Measurements from ENCODE around the gene LHFPL3. TPM values are rescaled to one million over a fixed set of nuclear protein-coding genes. Genes with fewer than 3 reads are reported as not detected.
"Not testable (repeated sequence)": the region's sequence is repeated elsewhere in the genome, so short reads cannot be mapped to it uniquely, and the experiment has no call there.

Gene LHFPL3
- polyA plus RNA-seq, 3 donors, result 0.02 TPM; not detected in 2

GRCh38 chr7:104643587-104644217, 315.3 kb downstream of the LHFPL3 start:
- 51 to 57% (median 56%) methylated on average over 5 of the region's 5 CpGs for WGBS, 3 donors
- no peak overlapping the region for H3K27ac ChIP-seq (ENCODE audit: low read depth, low read length)

- WGBS, 3 donors, result 49 to 60% (median 57%) methylated on average over 9 of the region's 9 CpGs
Measured at GRCh38 chr7:104650991-104651640, 322.7 kb downstream of the LHFPL3 start.

GRCh38 chr7:104652434-104652833, 324.0 kb downstream of the LHFPL3 start:
- 74 to 83% (median 75%) methylated on average over 4 of the region's 4 CpGs for WGBS, 3 donors
- no peak overlapping the region for H3K27ac ChIP-seq (ENCODE audit: low read depth, low read length)

More at GRCh38 chr7:104650991-104651640, 322.7 kb downstream of the LHFPL3 start:
- H3K27ac ChIP-seq (ENCODE audit: low read depth, low read length), result no peak overlapping the region

GRCh38 chr7:104652865-104653264, 324.5 kb downstream of the LHFPL3 start:
- H3K27ac ChIP-seq (ENCODE audit: low read depth, low read length), result no peak overlapping the region
- WGBS, 3 donors, result 16 to 41% (median 38%) methylated on average over 1 of the region's 1 CpG

- 63 to 69% (median 64%) methylated on average over 4 of the region's 4 CpGs for WGBS, 3 donors
- H3K27ac ChIP-seq (ENCODE audit: low read depth, low read length), result no peak overlapping the region
Measured at GRCh38 chr7:104653825-104654401, 325.5 kb downstream of the LHFPL3 start.

GRCh38 chr7:104655592-104655991, 327.2 kb downstream of the LHFPL3 start:
- 69 to 88% (median 74%) methylated on average over 3 of the region's 3 CpGs for WGBS, 3 donors
- no peak overlapping the region for H3K27ac ChIP-seq (ENCODE audit: low read depth, low read length)

- H3K27ac ChIP-seq (ENCODE audit: low read depth, low read length), result no peak overlapping the region
- WGBS, 3 donors, result 35 to 83% (median 39%) methylated on average over 1 of the region's 1 CpG
Measured at GRCh38 chr7:104656467-104656866, 328.1 kb downstream of the LHFPL3 start.

- H3K27ac ChIP-seq (ENCODE audit: low read depth, low read length), result no peak overlapping the region
- WGBS, 3 donors, result 96 to 100% (median 98%) methylated on average over 1 of the region's 1 CpG
Measured at GRCh38 chr7:104657134-104657533, 328.7 kb downstream of the LHFPL3 start.

GRCh38 chr7:104661575-104661974, 333.2 kb downstream of the LHFPL3 start:
- H3K27ac ChIP-seq (ENCODE audit: low read depth, low read length), result no peak overlapping the region
- 56 to 77% (median 71%) methylated on average over 5 of the region's 5 CpGs for WGBS, 3 donors

GRCh38 chr7:104664648-104665047, 336.2 kb downstream of the LHFPL3 start:
- 53 to 78% (median 75%) methylated on average over 1 of the region's 1 CpG for WGBS, 3 donors
- no peak overlapping the region for H3K27ac ChIP-seq (ENCODE audit: low read depth, low read length)

- 60 to 64% (median 64%) methylated on average over 5 of the region's 5 CpGs for WGBS, 3 donors
- H3K27ac ChIP-seq (ENCODE audit: low read depth, low read length), result no peak overlapping the region
Measured at GRCh38 chr7:104677587-104677986, 349.2 kb downstream of the LHFPL3 start.

- WGBS, 3 donors, result 92 to 96% (median 93%) methylated on average over 1 of the region's 1 CpG
- no peak overlapping the region for H3K27ac ChIP-seq (ENCODE audit: low read depth, low read length)
Measured at GRCh38 chr7:104679085-104679484, 350.7 kb downstream of the LHFPL3 start.

GRCh38 chr7:104686286-104686685, 357.9 kb downstream of the LHFPL3 start:
- H3K27ac ChIP-seq (ENCODE audit: low read depth, low read length), result no peak overlapping the region
- 88 to 93% (median 90%) methylated on average over 1 of the region's 1 CpG for WGBS, 3 donors

- H3K27ac ChIP-seq (ENCODE audit: low read depth, low read length), result no peak overlapping the region
- 68 to 72% (median 68%) methylated on average over 2 of the region's 2 CpGs for WGBS, 3 donors
Measured at GRCh38 chr7:104694710-104695109, 366.3 kb downstream of the LHFPL3 start.

- H3K27ac ChIP-seq (ENCODE audit: low read depth, low read length), result no peak overlapping the region
Measured at GRCh38 chr7:104695563-104695962, 367.2 kb downstream of the LHFPL3 start.

GRCh38 chr7:104700336-104700735, 371.9 kb downstream of the LHFPL3 start:
- H3K27ac ChIP-seq (ENCODE audit: low read depth, low read length), result no peak overlapping the region
- 56 to 85% (median 83%) methylated on average over 1 of the region's 1 CpG for WGBS, 3 donors

GRCh38 chr7:104721027-104721426, 392.6 kb downstream of the LHFPL3 start:
- not testable (repeated sequence) for H3K27ac ChIP-seq (ENCODE audit: low read depth, low read length)
- WGBS, 3 donors, result 85 to 95% (median 93%) methylated on average over 2 of the region's 2 CpGs

GRCh38 chr7:104723001-104723400, 394.6 kb downstream of the LHFPL3 start:
- WGBS, 3 donors, result 71 to 79% (median 79%) methylated on average over 2 of the region's 2 CpGs
- H3K27ac ChIP-seq (ENCODE audit: low read depth, low read length), result no peak overlapping the region

GRCh38 chr7:104758504-104758903, 430.1 kb downstream of the LHFPL3 start:
- no peak overlapping the region for H3K27ac ChIP-seq (ENCODE audit: low read depth, low read length)
- 55 to 73% (median 69%) methylated on average over 4 of the region's 4 CpGs for WGBS, 3 donors

GRCh38 chr7:104761892-104762291, 433.5 kb downstream of the LHFPL3 start:
- no peak overlapping the region for H3K27ac ChIP-seq (ENCODE audit: low read depth, low read length)
- WGBS, 3 donors, result 45 to 55% (median 53%) methylated on average over 4 of the region's 4 CpGs
